ENCODE data around the gene PRKCE. TPM values are rescaled to one million over a fixed set of nuclear protein-coding genes. Genes with fewer than 3 reads are reported as not detected.

PRKCE gene
- total RNA-seq, 1 donor from 2014 or later = 21.0 TPM

GRCh38 chr2:45963816-45964215 lies 312.3 kb downstream of the PRKCE start:
- H3K27me3 ChIP-seq (ENCODE audit: control insufficient read depth, insufficient read depth, low read length) = no peaks in the 10 kb centered on the region
- no peaks in the 10 kb centered on the region for H3K36me3 ChIP-seq (ENCODE audit: control insufficient read depth, insufficient read depth, low read length)
- DNase-seq (ENCODE audit: low read depth) = no peak
- no peak overlapping the region for H3K4me3 ChIP-seq (ENCODE audit: low read depth, low read length)
- TF ChIP-seq, protein P1, sequence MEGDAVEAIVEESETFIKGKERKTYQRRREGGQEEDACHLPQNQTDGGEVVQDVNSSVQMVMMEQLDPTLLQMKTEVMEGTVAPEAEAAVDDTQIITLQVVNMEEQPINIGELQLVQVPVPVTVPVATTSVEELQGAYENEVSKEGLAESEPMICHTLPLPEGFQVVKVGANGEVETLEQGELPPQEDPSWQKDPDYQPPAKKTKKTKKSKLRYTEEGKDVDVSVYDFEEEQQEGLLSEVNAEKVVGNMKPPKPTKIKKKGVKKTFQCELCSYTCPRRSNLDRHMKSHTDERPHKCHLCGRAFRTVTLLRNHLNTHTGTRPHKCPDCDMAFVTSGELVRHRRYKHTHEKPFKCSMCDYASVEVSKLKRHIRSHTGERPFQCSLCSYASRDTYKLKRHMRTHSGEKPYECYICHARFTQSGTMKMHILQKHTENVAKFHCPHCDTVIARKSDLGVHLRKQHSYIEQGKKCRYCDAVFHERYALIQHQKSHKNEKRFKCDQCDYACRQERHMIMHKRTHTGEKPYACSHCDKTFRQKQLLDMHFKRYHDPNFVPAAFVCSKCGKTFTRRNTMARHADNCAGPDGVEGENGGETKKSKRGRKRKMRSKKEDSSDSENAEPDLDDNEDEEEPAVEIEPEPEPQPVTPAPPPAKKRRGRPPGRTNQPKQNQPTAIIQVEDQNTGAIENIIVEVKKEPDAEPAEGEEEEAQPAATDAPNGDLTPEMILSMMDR (IDR thresholded peaks at IDR 0.05; ENCODE audit: insufficient read depth, low read length, poor library complexity, severe bottlenecking) = no peak

DNA sequence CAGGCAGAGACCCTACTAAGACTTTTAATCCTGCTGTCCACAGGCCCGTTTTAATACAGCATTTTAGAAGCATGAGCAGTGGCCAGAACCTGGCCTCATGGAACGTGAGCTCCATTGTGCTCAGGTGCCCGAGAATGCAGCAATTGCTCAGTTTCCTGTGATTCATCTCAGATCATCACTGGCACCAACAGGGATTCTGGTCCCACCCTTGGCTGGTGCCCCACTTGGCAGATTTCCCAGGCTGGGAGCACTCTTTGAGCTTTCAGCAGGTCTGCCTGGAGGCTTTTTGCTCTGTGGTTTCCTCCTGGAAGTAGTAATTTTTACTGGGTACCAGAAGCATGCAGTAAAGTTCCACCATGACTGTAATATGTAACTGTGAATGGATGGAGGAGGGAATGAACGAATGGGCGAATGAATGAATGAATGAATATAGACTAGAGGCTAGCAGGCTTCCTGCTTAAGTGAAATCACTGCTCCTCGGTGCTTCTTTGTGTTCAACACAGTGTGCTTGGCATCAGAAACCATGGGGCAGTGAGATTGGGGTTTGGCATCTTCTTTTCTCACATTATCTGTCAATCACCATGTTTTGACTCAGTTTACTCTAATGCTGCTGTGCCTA lies 312.9 kb downstream of the PRKCE start:
- Histone ChIP-seq H3K36me3 (ENCODE audit: control insufficient read depth, insufficient read depth, low read length) (no peaks in the 10 kb centered on the region), H3K4me3 (ENCODE audit: low read depth, low read length) (no peak overlapping the region), H3K27me3 (ENCODE audit: control insufficient read depth, insufficient read depth, low read length) (no peaks in the 10 kb centered on the region)
- TF ChIP-seq, protein P1 (IDR thresholded peaks at IDR 0.05; ENCODE audit: insufficient read depth, low read length, poor library complexity, severe bottlenecking) = no peak
- peak; percentile 90 for DNase-seq (ENCODE audit: low read depth)

GRCh38 chr2:45964906-45965305 lies 313.4 kb downstream of the PRKCE start:
- TF ChIP-seq, protein P1 (IDR thresholded peaks at IDR 0.05; ENCODE audit: insufficient read depth, low read length, poor library complexity, severe bottlenecking) = no peak
- Histone ChIP-seq H3K36me3 (ENCODE audit: control insufficient read depth, insufficient read depth, low read length) (no peaks in the 10 kb centered on the region), H3K27me3 (ENCODE audit: control insufficient read depth, insufficient read depth, low read length) (no peaks in the 10 kb centered on the region), H3K4me3 (ENCODE audit: low read depth, low read length) (no peak overlapping the region)
- no peak for DNase-seq (ENCODE audit: low read depth)

DNA sequence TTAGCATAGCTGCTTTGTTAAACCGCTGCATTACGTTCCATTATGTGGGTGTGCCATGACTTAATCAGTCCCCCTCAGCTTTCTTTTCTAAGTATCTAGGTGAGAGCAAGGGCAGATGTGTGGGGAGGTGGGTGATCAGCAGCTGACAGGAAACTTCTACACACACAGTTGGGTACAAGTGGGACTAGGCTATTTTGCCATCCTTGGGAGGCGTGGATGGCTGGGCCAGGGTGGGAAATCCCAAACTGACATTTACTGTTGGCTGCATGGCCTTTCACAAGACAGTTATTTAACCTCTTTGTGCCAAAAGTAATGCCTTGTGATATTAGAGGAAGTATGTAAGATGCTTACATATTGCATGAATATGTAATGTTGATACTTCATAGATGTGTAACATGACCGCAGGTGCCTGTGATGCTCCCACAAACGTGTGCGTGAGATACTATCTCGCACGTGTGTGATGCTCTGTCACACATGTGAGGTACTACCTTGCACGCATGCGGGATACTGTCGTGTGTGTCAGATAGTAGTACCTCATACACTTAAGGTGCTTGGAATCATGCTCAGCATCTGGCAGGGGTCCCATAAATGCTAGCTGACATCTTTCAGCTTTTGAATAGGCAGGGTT lies 314.5 kb downstream of the PRKCE start:
- TF ChIP-seq, protein P1 (IDR thresholded peaks at IDR 0.05; ENCODE audit: insufficient read depth, low read length, poor library complexity, severe bottlenecking) = no peak
- no peaks in the 10 kb centered on the region for H3K36me3 ChIP-seq (ENCODE audit: control insufficient read depth, insufficient read depth, low read length)
- no peak for DNase-seq (ENCODE audit: low read depth)

GRCh38 chr2:45968946-45969584 lies 317.6 kb downstream of the PRKCE start:
- Histone ChIP-seq H3K27me3 (ENCODE audit: control insufficient read depth, insufficient read depth, low read length) (no peaks in the 10 kb centered on the region), H3K36me3 (ENCODE audit: control insufficient read depth, insufficient read depth, low read length) (no peaks in the 10 kb centered on the region), H3K4me3 (ENCODE audit: low read depth, low read length) (no peak overlapping the region)
- no peak for DNase-seq (ENCODE audit: low read depth)
- TF ChIP-seq, protein P1 (IDR thresholded peaks at IDR 0.05; ENCODE audit: insufficient read depth, low read length, poor library complexity, severe bottlenecking) = no peak

More for the DNA sequence above, 314.5 kb downstream of the PRKCE start:
- no peak overlapping the region for H3K4me3 ChIP-seq (ENCODE audit: low read depth, low read length)
- no peaks in the 10 kb centered on the region for H3K27me3 ChIP-seq (ENCODE audit: control insufficient read depth, insufficient read depth, low read length)
